Duodenal mucosa (tissue), 2 donors: Measurements from ENCODE around the gene IL19.

ENCODE experiments used
- H3K27ac ChIP-seq: one replicate; pipeline ENCODE4 v1.7.0; 2013; ENCODE audit warnings: low read depth, low read length
- H3K27me3 ChIP-seq, 2 donors: one replicate each; pipeline ENCODE4 v1.7.0; 2013; ENCODE audit warnings: low read length in 2 of 2, control low read depth in 1 of 2; ENCODE audit not compliant: insufficient read depth in 2 of 2, control insufficient read depth in 1 of 2
- H3K36me3 ChIP-seq, 2 donors: one replicate each; pipeline ENCODE4 v1.7.0; 2013; ENCODE audit warnings: low read length in 2 of 2, control low read depth in 1 of 2; ENCODE audit not compliant: insufficient read depth in 2 of 2, control insufficient read depth in 1 of 2
- H3K4me1 ChIP-seq, 2 donors: one replicate each; pipeline ENCODE4 v1.7.0; 2013; ENCODE audit warnings: low read length in 2 of 2, control low read depth in 1 of 2; ENCODE audit not compliant: insufficient read depth in 2 of 2, control insufficient read depth in 1 of 2
- H3K4me3 ChIP-seq, 2 donors: one replicate each; pipeline ENCODE4 v1.7.0; 2013; ENCODE audit warnings: low read length in 2 of 2, low read depth in 1 of 2
- H3K9ac ChIP-seq, 2 donors: one replicate each; pipeline ENCODE4 v1.7.0; 2013; ENCODE audit warnings: low read length in 2 of 2, low read depth in 1 of 2
- H3K9me3 ChIP-seq, 2 donors: one replicate each; pipeline ENCODE4 v1.7.0; 2013; ENCODE audit warnings: low read length in 2 of 2, control low read depth in 1 of 2; ENCODE audit not compliant: control insufficient read depth in 1 of 2

IL19 gene

GRCh38 chr1:206741142-206741701 is 29.4 kb upstream of the IL19 start:
- Histone ChIP-seq H3K4me1 (peaks cover 11 to 13% of the 10 kb centered on the region in 2 donors), H3K36me3 (no peaks in the 10 kb centered on the region), H3K9me3 (no peaks in the 10 kb centered on the region), H3K27ac (no peak overlapping the region), H3K27me3 (no peaks in the 10 kb centered on the region), H3K9ac (no peak overlapping the region), H3K4me3 (no peak overlapping the region)

- H3K9me3 ChIP-seq = no peaks in the 10 kb centered on the region
- H3K9ac ChIP-seq = no peak overlapping the region
- no peaks in the 10 kb centered on the region for H3K27me3 ChIP-seq
- no peak overlapping the region for H3K4me3 ChIP-seq
- peaks cover 4 to 7% of the 10 kb centered on the region in 2 donors for H3K4me1 ChIP-seq
- no peak overlapping the region for H3K27ac ChIP-seq
- no peaks in the 10 kb centered on the region for H3K36me3 ChIP-seq
These were observed 27.7 kb upstream of the IL19 start for GRCh38 chr1:206742719-206743383.

GRCh38 chr1:206744683-206745082 is 25.9 kb upstream of the IL19 start:
- no peaks in the 10 kb centered on the region for H3K27me3 ChIP-seq
- no peaks in the 10 kb centered on the region for H3K9me3 ChIP-seq
- no peak overlapping the region for H3K4me3 ChIP-seq
- no peak overlapping the region for H3K9ac ChIP-seq
- no peaks in the 10 kb centered on the region for H3K4me1 ChIP-seq
- H3K36me3 ChIP-seq = no peaks in the 10 kb centered on the region
- H3K27ac ChIP-seq = no peak overlapping the region

DNA sequence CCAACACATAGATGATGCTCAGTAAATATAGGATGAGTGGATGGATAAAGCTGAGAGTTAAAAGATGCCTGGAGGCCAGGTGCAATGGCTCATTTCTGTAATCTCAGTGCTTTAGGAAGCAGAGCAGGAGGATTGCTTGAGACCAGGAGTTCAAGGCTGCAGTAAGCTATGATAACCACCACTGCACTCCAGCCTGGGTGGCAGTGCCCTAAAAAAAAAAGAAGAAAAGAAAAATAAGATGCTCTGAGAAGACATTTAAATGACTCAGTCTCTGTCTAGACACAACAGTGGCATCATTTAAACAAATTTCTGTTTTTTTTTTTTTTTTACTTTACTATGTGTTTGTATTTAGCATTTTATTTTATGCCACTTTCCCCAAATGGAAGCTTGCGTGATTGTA is 25.3 kb upstream of the IL19 start:
- H3K27me3 ChIP-seq = no peaks in the 10 kb centered on the region
- no peak overlapping the region for H3K9ac ChIP-seq
- no peak overlapping the region for H3K4me3 ChIP-seq
- no peaks in the 10 kb centered on the region for H3K36me3 ChIP-seq
- H3K4me1 ChIP-seq = no peaks in the 10 kb centered on the region
- H3K9me3 ChIP-seq = no peaks in the 10 kb centered on the region
- no peak overlapping the region for H3K27ac ChIP-seq

GRCh38 chr1:206748348-206749030 is 22.1 kb upstream of the IL19 start:
- no peaks in the 10 kb centered on the region for H3K9me3 ChIP-seq
- no peaks in the 10 kb centered on the region for H3K4me1 ChIP-seq
- peaks cover 0 to 4% of the 10 kb centered on the region in 2 donors for H3K27me3 ChIP-seq
- no peaks in the 10 kb centered on the region for H3K36me3 ChIP-seq
- H3K9ac ChIP-seq = no peak overlapping the region
- H3K4me3 ChIP-seq = no peak overlapping the region
- no peak overlapping the region for H3K27ac ChIP-seq

DNA sequence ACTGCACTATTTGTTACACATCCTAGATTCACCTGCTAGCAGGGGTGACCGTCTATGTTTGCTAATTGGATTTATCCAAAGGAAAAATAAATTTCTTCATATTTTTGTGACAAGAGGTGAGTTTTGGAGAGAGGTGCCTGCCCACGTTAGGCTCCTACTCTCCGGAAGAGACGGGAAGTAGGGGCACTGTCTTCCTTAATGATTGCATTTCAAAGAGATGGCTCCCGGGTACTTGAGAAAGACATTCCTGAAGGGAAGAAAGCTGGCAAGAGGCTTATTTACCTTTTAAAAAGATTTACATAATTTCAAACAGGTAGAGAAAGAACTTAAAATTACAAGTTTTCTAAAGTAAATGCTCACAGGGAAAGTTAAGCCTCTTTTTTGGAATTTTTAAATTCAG is 18.7 kb upstream of the IL19 start:
- no peaks in the 10 kb centered on the region for H3K4me1 ChIP-seq
- no peak overlapping the region for H3K27ac ChIP-seq
- no peak overlapping the region for H3K9ac ChIP-seq
- H3K27me3 ChIP-seq = peaks cover 0 to 4% of the 10 kb centered on the region in 2 donors
- no peaks in the 10 kb centered on the region for H3K9me3 ChIP-seq
- H3K36me3 ChIP-seq = no peaks in the 10 kb centered on the region
- H3K4me3 ChIP-seq = no peak overlapping the region

- no peak overlapping the region for H3K27ac ChIP-seq
- peaks cover 0 to 4% of the 10 kb centered on the region in 2 donors for H3K27me3 ChIP-seq
- H3K36me3 ChIP-seq = no peaks in the 10 kb centered on the region
- no peak overlapping the region for H3K4me3 ChIP-seq
- H3K9ac ChIP-seq = no peak overlapping the region
- no peaks in the 10 kb centered on the region for H3K4me1 ChIP-seq
- H3K9me3 ChIP-seq = no peaks in the 10 kb centered on the region
These were observed 18.1 kb upstream of the IL19 start for GRCh38 chr1:206752481-206752880.

DNA sequence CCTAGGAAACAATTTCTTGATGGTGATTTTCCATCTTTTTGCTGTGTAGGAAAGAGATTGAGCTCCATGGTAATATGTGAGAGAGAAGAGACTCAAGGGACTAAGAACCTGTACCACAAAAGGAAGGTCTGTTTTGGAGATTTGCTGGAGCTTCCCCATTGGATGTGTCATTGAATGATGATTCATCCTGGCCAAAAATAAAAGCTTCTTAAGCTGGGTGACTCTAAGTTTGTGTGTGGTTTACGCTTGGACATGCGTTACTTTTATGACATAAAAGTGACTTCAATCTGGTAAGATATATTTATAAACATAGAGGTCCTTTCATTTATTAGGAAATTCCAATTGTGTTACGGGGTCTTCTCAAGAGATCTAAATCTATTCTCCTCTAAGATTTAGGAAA is 17.4 kb upstream of the IL19 start:
- H3K9ac ChIP-seq = no peak overlapping the region

DNA sequence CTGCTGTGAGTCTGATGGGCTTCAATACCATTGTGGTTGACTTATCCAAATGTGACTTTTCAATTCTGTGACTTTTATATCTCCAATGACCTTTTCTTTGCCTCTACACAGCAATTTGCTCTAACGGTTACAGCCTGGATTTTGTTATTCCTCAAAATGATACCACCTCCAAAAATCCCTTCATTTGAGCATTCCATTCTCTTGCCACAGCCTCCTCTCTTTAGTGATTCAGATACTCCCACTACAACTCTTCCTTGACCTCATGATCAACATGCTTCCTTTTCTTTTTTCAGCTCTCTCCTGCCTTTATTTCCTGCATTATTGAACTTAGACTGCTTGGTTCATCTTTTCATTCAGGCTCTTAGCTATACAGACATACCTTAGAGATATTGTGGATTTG is 16.6 kb upstream of the IL19 start:
- Histone ChIP-seq H3K27ac (no peak overlapping the region), H3K36me3 (no peaks in the 10 kb centered on the region), H3K9me3 (no peaks in the 10 kb centered on the region), H3K4me1 (no peaks in the 10 kb centered on the region), H3K4me3 (no peak overlapping the region), H3K27me3 (peaks cover 0 to 4% of the 10 kb centered on the region in 2 donors), H3K9ac (no peak overlapping the region)

More for the DNA sequence above, 17.4 kb upstream of the IL19 start:
- Histone ChIP-seq H3K27ac (no peak overlapping the region), H3K4me3 (no peak overlapping the region), H3K27me3 (peaks cover 0 to 4% of the 10 kb centered on the region in 2 donors), H3K36me3 (no peaks in the 10 kb centered on the region), H3K4me1 (no peaks in the 10 kb centered on the region), H3K9me3 (no peaks in the 10 kb centered on the region)

DNA sequence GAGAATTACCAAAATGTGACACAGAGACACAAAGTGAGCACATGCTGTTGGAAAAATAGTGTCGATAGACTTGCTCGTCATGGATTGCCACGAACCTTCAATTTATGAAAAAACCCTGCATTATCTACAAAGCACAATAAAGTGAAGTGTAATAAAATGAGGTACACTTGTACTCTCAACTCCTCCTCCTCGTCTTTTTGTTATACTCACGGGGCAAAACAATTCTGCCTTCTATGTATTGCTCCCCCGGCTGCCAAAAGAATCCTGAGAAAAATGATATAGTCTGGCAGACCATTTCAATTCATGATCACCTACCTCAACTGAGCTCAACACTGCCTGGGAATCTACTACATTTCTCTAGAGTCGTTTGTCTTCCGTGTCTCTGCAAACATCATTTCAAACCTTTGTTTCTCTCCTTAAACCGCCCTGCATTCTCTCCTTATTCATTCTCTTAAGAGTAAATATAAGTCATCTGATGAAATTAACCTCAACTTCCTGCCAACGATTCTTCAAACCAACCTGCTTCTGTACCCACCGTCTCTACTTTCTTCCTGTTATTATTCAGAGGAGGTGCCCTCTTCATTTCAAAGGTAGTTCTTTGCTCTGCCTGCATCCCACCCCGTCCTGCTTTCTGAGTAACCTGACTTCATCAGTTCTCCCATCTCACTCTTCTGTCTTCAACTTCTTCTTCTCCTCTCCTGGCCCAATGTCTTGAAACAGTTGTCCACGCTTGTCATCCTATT is 12.9 kb upstream of the IL19 start:
- Histone ChIP-seq H3K27ac (no peak overlapping the region), H3K4me3 (no peak overlapping the region), H3K9ac (no peak overlapping the region), H3K9me3 (no peaks in the 10 kb centered on the region), H3K4me1 (no peaks in the 10 kb centered on the region), H3K36me3 (no peaks in the 10 kb centered on the region), H3K27me3 (peaks cover 0 to 3% of the 10 kb centered on the region in 2 donors)
